Liver (tissue), 3 donors: Measurements from ENCODE around the gene MRPS23.

Source experiments
- FOXA1 ChIP-seq: IDR thresholded peaks from 2 replicates; pipeline ENCODE4 v1.6.1; 2016; ENCODE audit warnings: antibody characterized with exemption
- GABPA ChIP-seq, 2 donors: IDR thresholded peaks in 1 of 2; conservative IDR thresholded peaks in 1 of 2; 2 replicates each; pipeline ENCODE4 v1.6.1; 2016; ENCODE audit warnings: antibody characterized with exemption in 2 of 2, mild to moderate bottlenecking in 1 of 2, moderate library complexity in 1 of 2
- JUND ChIP-seq, 2 donors: IDR thresholded peaks; 2 replicates each; pipeline ENCODE4 v1.6.1; 2016; ENCODE audit warnings: antibody characterized with exemption in 2 of 2
- RAD21 ChIP-seq, 2 donors: IDR thresholded peaks; 2 replicates each; pipeline ENCODE4 v1.6.1; 2016; ENCODE audit warnings: antibody characterized with exemption in 2 of 2, mild to moderate bottlenecking in 2 of 2
- YY1 ChIP-seq: IDR thresholded peaks from 2 replicates; pipeline ENCODE4 v1.6.1; 2016; ENCODE audit warnings: antibody characterized with exemption, mild to moderate bottlenecking
- TF ChIP-seq, protein P1 (sequence below): fragments of 150-350 bp; IDR thresholded peaks from 2 replicates; pipeline ENCODE4 v1.5.1; 2017; ENCODE audit warnings: improper control_type of control experiment, low read depth, low read length; ENCODE audit not compliant: missing input control
- TF ChIP-seq, protein P2 (sequence below): IDR thresholded peaks from 2 replicates; pipeline ENCODE4 v1.6.1; 2016; ENCODE audit warnings: antibody characterized with exemption
- TF ChIP-seq, protein P3 (sequence below): IDR thresholded peaks from 2 replicates; pipeline ENCODE4 v1.6.1; 2016; ENCODE audit warnings: antibody characterized with exemption, mild to moderate bottlenecking
- donor health status: healthy.
- donor health status: healthy.

DNA sequence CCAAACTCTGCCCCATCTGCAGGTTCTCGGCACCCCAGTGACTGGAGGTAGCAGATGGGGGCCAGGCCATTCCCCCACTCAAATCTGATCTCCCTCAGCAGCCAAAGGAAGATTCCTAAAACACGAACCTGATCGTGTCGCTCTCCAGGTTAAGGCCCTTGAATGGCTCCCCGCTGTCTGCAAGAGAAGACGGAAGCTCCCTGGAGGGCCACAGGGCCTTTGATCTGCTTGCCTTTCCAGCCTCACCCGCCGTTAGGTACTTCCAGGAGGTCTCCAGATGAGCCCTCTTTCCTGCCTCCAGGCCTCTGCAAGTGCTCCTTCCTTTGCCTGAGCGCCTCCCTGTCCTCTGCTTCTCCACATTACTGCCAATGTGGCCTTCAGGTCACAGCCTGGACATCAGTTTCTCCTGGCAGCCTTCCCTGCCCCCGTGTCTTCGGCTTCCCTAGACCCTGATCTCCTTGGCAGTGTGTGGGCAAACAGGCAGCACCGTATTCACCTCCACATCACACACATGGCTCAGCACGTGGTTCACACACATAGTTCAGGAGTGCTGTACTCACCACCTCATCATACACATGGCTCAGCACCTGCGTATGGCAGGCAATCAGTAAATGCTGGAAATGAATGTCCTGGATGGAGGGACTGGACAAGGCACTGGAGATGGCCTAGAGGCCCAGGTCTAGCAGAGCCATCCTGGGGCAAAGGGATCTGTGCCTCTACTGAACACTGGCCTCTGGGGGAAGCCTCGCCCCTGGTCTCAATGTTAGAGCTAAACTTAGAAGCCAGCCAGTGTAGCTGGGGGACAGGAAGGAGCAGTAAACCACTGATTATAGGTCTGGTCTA lies 26.4 kb upstream of the MRPS23 start:
- TF ChIP-seq YY1 (no peak), JUND (IDR thresholded peaks at IDR 0.05) (no peak), GABPA (IDR thresholded peaks at IDR 0.05 in 1 of 2, conservative IDR thresholded peaks at IDR 0.05 in 1 of 2) (no peak), RAD21 (IDR thresholded peaks at IDR 0.05) (no peak), FOXA1 (no peak)
- TF ChIP-seq, protein P1, sequence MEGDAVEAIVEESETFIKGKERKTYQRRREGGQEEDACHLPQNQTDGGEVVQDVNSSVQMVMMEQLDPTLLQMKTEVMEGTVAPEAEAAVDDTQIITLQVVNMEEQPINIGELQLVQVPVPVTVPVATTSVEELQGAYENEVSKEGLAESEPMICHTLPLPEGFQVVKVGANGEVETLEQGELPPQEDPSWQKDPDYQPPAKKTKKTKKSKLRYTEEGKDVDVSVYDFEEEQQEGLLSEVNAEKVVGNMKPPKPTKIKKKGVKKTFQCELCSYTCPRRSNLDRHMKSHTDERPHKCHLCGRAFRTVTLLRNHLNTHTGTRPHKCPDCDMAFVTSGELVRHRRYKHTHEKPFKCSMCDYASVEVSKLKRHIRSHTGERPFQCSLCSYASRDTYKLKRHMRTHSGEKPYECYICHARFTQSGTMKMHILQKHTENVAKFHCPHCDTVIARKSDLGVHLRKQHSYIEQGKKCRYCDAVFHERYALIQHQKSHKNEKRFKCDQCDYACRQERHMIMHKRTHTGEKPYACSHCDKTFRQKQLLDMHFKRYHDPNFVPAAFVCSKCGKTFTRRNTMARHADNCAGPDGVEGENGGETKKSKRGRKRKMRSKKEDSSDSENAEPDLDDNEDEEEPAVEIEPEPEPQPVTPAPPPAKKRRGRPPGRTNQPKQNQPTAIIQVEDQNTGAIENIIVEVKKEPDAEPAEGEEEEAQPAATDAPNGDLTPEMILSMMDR: no peak
- TF ChIP-seq, protein P2, sequence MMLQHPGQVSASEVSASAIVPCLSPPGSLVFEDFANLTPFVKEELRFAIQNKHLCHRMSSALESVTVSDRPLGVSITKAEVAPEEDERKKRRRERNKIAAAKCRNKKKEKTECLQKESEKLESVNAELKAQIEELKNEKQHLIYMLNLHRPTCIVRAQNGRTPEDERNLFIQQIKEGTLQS: no peak
- TF ChIP-seq, protein P3, sequence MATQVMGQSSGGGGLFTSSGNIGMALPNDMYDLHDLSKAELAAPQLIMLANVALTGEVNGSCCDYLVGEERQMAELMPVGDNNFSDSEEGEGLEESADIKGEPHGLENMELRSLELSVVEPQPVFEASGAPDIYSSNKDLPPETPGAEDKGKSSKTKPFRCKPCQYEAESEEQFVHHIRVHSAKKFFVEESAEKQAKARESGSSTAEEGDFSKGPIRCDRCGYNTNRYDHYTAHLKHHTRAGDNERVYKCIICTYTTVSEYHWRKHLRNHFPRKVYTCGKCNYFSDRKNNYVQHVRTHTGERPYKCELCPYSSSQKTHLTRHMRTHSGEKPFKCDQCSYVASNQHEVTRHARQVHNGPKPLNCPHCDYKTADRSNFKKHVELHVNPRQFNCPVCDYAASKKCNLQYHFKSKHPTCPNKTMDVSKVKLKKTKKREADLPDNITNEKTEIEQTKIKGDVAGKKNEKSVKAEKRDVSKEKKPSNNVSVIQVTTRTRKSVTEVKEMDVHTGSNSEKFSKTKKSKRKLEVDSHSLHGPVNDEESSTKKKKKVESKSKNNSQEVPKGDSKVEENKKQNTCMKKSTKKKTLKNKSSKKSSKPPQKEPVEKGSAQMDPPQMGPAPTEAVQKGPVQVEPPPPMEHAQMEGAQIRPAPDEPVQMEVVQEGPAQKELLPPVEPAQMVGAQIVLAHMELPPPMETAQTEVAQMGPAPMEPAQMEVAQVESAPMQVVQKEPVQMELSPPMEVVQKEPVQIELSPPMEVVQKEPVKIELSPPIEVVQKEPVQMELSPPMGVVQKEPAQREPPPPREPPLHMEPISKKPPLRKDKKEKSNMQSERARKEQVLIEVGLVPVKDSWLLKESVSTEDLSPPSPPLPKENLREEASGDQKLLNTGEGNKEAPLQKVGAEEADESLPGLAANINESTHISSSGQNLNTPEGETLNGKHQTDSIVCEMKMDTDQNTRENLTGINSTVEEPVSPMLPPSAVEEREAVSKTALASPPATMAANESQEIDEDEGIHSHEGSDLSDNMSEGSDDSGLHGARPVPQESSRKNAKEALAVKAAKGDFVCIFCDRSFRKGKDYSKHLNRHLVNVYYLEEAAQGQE: no peak
